Coronary artery (tissue), 2 donors: Measurements from ENCODE around the gene OR11L1.

Source experiments
- DNase-seq: peaks from one replicate; pipeline ENCODE4 v3.0.0-alpha.2; 2017; ENCODE audit warnings: low spot score
- H3K27ac ChIP-seq, 2 donors: fragments of 200-600 bp; sonication (generic); one replicate each; pipeline ENCODE4 v1.5.1; 2016 to 2019
- H3K4me3 ChIP-seq: fragments of 200-600 bp; sonication (generic); 2 replicates; pipeline ENCODE4 v1.5.1; 2016; ENCODE audit warnings: mild to moderate bottlenecking, moderate library complexity
- CTCF ChIP-seq: fragments of 200-600 bp; sonication (generic); IDR thresholded peaks from one replicate; pipeline ENCODE4 v1.5.1; 2019; ENCODE audit warnings: antibody characterized with exemption

The OR11L1 gene

GRCh38 chr1:247824023-247824422 is 17.7 kb downstream of the OR11L1 start, which contains the start of gene OR14A16:
Gene OR14A16, minus strand, starts transcription at chr1:247824119. Its CDS starts 8,390 bp downstream, at chr1:247815729.
- no peak for TF ChIP-seq CTCF
- H3K27ac ChIP-seq, result no peak within 1 kb of the TSS
- DNase-seq, result no peak
- H3K4me3 ChIP-seq, result no peak within 1 kb of the TSS

GRCh38 chr1:247822060-247822459 is 19.6 kb downstream of the OR11L1 start:
- H3K4me3 ChIP-seq, result no peak overlapping the region
- H3K27ac ChIP-seq, result no peak overlapping the region
- no peak for TF ChIP-seq CTCF
- DNase-seq, result no peak

- TF ChIP-seq CTCF, result no peak
- Histone ChIP-seq H3K4me3 (no peak overlapping the region), H3K27ac (no peak overlapping the region)
- DNase-seq, result no peak
Observed at GRCh38 chr1:247812637-247813036, 29.1 kb downstream of the OR11L1 start.

- Histone ChIP-seq H3K4me3 (no peak overlapping the region), H3K27ac (no peak overlapping the region)
- DNase-seq, result no peak
- TF ChIP-seq CTCF, result no peak
Observed at GRCh38 chr1:247797518-247797917, 44.2 kb downstream of the OR11L1 start.
